Heart left ventricle (tissue), 13 donors: ENCODE measurements around the gene PNMA5.

Experiments
- CTCF ChIP-seq, 12 donors: fragments of 200-600 bp; sonication (generic) in 4 of 12; IDR thresholded peaks; one replicate each; pipeline versions ENCODE4 v1.5.0 to v1.8.0; 2018 to 2022; ENCODE audit warnings: antibody characterized with exemption in 12 of 12, mild to moderate bottlenecking in 5 of 12
- POLR2A ChIP-seq, 2 donors: fragments of 450-650 bp; IDR thresholded peaks; one replicate each; pipeline ENCODE4 v1.6.1; 2017; ENCODE audit warnings: antibody characterized with exemption in 2 of 2, mild to moderate bottlenecking in 2 of 2, moderate library complexity in 2 of 2
- donor health status: ischemic (EF 13 %, LVEDD 7.1; RV severe dilation, severe dysfunction).
- donor health status: DM: no; HTN: yes; CAD: no.
- donor health status: DM: no; HTN: no; CAD: no.
- donor health status: ischemic (EF 25% LVEDD 6.9; RV normal size, moderate dysfunction).
- donor health status: ischemic (EF 25% LVEDD 5.7; RV mildly dilated, moderate dysfunction).
- donor health status: ischemic (EF 35%, LVEDD 5.7; RV mildly dilated, moderate dysfunction).
- donor health status: nonischemic (EF 11% LVEDD 7.7; RV severe dilation, severe dysfunction).
- donor health status: DM: yes; HTN: yes; CAD: no.
- donor health status: PGD.
- donor health status: ischemic (EF 29% LVEDD 5.4; RV normal size, mild dysfunction).
- donor health status: nonischemic (EF 23%, LVEDD 6.1; RV moderate dilation, normal function).

DNA sequence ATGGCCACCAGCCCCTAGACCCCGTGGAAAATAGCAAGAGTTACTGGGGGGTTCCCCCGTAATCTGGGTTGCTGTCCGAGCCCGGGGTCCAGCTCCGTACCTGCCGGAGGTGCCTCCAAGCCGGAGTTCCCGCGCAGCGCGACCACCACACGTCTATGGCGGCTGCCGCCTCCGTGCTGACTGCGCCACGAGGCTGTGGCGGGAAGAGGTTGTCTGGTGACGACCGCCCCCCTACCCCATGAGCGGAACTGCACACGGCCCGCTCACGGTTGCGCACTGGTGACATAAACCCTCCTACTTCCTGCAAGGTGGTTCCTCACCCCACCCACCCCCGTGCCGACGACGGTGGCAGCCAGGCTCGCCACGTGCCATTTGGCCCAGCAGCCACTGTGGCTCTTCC, at the start of gene PNMA5:
- TF ChIP-seq CTCF (IDR thresholded peaks at IDR 0.05) = no peak
- no peak for TF ChIP-seq POLR2A (IDR thresholded peaks at IDR 0.05)
